ENCODE data around the gene AGXT. TPM values are rescaled to one million over a fixed set of nuclear protein-coding genes. Genes with fewer than 3 reads are reported as not detected.
A peak's percentile ranks its signal among the peaks of the same experiment; 100 is the strongest.

The AGXT gene
- total RNA-seq, 1 donor, result not detected

GRCh38 chr2:240820607-240821428, 47.8 kb upstream of the AGXT start:
- Histone ChIP-seq H3K4me2 (ENCODE audit: insufficient read depth, low read length) (no peak overlapping the region), H3K27me3 (ENCODE audit: insufficient read depth, low read length) (peaks cover 61% of the 10 kb centered on the region), H3K4me1 (ENCODE audit: insufficient read depth, low read length) (no peaks in the 10 kb centered on the region), H2AFZ (ENCODE audit: low read length) (no peak overlapping the region), H3K4me3 (ENCODE audit: insufficient read depth, low read length) (no peak overlapping the region), H3K27ac (ENCODE audit: low read depth, low read length) (no peak overlapping the region), H3K36me3 (ENCODE audit: insufficient read depth, low read length) (no peaks in the 10 kb centered on the region), H4K20me1 (ENCODE audit: insufficient read depth, low read length) (no peaks in the 10 kb centered on the region), H3K9me3 (ENCODE audit: low read depth, low read length) (no peaks in the 10 kb centered on the region), H3K79me2 (ENCODE audit: insufficient read depth, low read length) (no peaks in the 10 kb centered on the region)
- no peak for TF ChIP-seq CTCF (IDR thresholded peaks at IDR 0.05; ENCODE audit: extremely low read depth, low read depth, low read length)
- DNase-seq (ENCODE audit: insufficient read length, low spot score, missing footprints), result peak; percentile 84

GRCh38 chr2:240821429-240821778, 47.2 kb upstream of the AGXT start:
- no peak for TF ChIP-seq CTCF (IDR thresholded peaks at IDR 0.05; ENCODE audit: extremely low read depth, low read depth, low read length)
- peaks cover 66% of the 10 kb centered on the region for H3K27me3 ChIP-seq (ENCODE audit: insufficient read depth, low read length)
- no peak overlapping the region for H2AFZ ChIP-seq (ENCODE audit: low read length)
- no peaks in the 10 kb centered on the region for H3K79me2 ChIP-seq (ENCODE audit: insufficient read depth, low read length)
- no peaks in the 10 kb centered on the region for H3K9me3 ChIP-seq (ENCODE audit: low read depth, low read length)
- no peaks in the 10 kb centered on the region for H3K4me1 ChIP-seq (ENCODE audit: insufficient read depth, low read length)
- peak; percentile 17 for DNase-seq (ENCODE audit: insufficient read length, low spot score, missing footprints)
- H3K4me2 ChIP-seq (ENCODE audit: insufficient read depth, low read length), result no peak overlapping the region
- H3K36me3 ChIP-seq (ENCODE audit: insufficient read depth, low read length), result no peaks in the 10 kb centered on the region
- H4K20me1 ChIP-seq (ENCODE audit: insufficient read depth, low read length), result no peaks in the 10 kb centered on the region
- H3K4me3 ChIP-seq (ENCODE audit: insufficient read depth, low read length), result no peak overlapping the region
- no peak overlapping the region for H3K27ac ChIP-seq (ENCODE audit: low read depth, low read length)

DNA sequence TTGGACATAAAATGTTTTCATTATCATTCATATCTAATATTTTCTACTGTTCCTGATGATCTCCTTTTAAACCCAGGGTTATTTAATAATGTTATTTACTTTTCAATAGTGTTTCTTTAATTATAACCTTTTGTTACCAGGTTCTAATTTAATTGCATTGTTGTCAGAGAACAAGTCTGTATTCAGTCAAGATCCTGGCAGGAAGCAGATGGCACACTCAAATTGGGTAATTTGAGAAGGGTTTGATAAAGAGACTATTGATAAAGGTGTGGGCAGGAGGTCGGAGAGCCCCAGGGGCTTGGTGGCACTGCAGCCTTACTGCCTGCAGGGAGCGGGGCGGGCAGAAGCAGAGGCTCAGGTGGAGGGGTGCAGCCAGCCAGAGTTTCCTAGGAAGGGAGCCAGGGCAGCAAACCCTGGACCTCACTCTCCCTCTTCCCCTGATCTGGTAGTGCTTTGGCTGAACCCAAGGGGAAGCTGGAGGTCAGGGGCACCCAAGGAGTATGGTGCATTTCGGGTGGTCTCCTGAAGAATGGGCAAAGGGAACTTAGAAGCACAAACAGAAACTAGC, 46.3 kb upstream of the AGXT start:
- H3K27me3 ChIP-seq (ENCODE audit: insufficient read depth, low read length), result peaks cover 76% of the 10 kb centered on the region
- H3K4me2 ChIP-seq (ENCODE audit: insufficient read depth, low read length), result no peak overlapping the region
- H2AFZ ChIP-seq (ENCODE audit: low read length), result no peak overlapping the region
- no peak for TF ChIP-seq CTCF (IDR thresholded peaks at IDR 0.05; ENCODE audit: extremely low read depth, low read depth, low read length)
- no peak overlapping the region for H3K4me3 ChIP-seq (ENCODE audit: insufficient read depth, low read length)
- DNase-seq (ENCODE audit: insufficient read length, low spot score, missing footprints), result peak; percentile 71
- no peaks in the 10 kb centered on the region for H3K79me2 ChIP-seq (ENCODE audit: insufficient read depth, low read length)
- no peaks in the 10 kb centered on the region for H3K36me3 ChIP-seq (ENCODE audit: insufficient read depth, low read length)
- H3K4me1 ChIP-seq (ENCODE audit: insufficient read depth, low read length), result no peaks in the 10 kb centered on the region
- H3K27ac ChIP-seq (ENCODE audit: low read depth, low read length), result no peak overlapping the region
- no peaks in the 10 kb centered on the region for H3K9me3 ChIP-seq (ENCODE audit: low read depth, low read length)
- no peaks in the 10 kb centered on the region for H4K20me1 ChIP-seq (ENCODE audit: insufficient read depth, low read length)

All from osteoblast (primary cell).